Uterus (tissue), 4 donors: ENCODE measurements around the gene ZNF502. TPM values are rescaled to one million over a fixed set of nuclear protein-coding genes. Genes with fewer than 3 reads are reported as not detected.
"Not testable (repeated sequence)": the region's sequence is repeated elsewhere in the genome, so short reads cannot be mapped to it uniquely, and the experiment has no call there.

Experiments used
- DNase-seq, 2 donors: peaks; one replicate each; pipeline ENCODE4 v3.0.0-alpha.2; 2019 to 2020
- H3K27ac ChIP-seq, 2 donors: fragments of 200-600 bp; sonication (generic); 1 replicate in 1 of 2; 2 replicates in 1 of 2; pipeline ENCODE4 v1.5.1; 2016 to 2018
- H3K27me3 ChIP-seq, 2 donors: fragments of 200-600 bp; sonication (generic); one replicate each; pipeline ENCODE4 v1.5.1; 2018 to 2019; ENCODE audit warnings: control low read depth in 1 of 2
- H3K36me3 ChIP-seq, 2 donors: fragments of 200-600 bp; sonication (generic); one replicate each; pipeline ENCODE4 v1.5.1; 2019; ENCODE audit warnings: control low read depth in 1 of 2
- H3K4me1 ChIP-seq, 2 donors: fragments of 200-600 bp; sonication (generic); one replicate each; pipeline ENCODE4 v1.5.1; 2018 to 2019; ENCODE audit warnings: control low read depth in 1 of 2
- H3K4me3 ChIP-seq, 2 donors: fragments of 200-600 bp; sonication (generic); 1 replicate in 1 of 2; 2 replicates in 1 of 2; pipeline ENCODE4 v1.5.1; 2018 to 2019; ENCODE audit warnings: mild to moderate bottlenecking in 1 of 2
- H3K9me3 ChIP-seq, 2 donors: fragments of 200-600 bp; sonication (generic); one replicate each; pipeline ENCODE4 v1.5.1; 2019; ENCODE audit warnings: control low read depth in 1 of 2
- CTCF ChIP-seq, 4 experiments: fragments of 200-600 bp in 2 of 4; fragments of 450-650 bp in 2 of 4; sonication (generic) in 2 of 4; IDR thresholded peaks; one replicate each; pipeline ENCODE4 v1.5.1; 2016 to 2019; ENCODE audit warnings: antibody characterized with exemption in 4 of 4, mild to moderate bottlenecking in 2 of 4, moderate library complexity in 1 of 4
- POLR2A ChIP-seq, 2 donors: fragments of 450-650 bp; IDR thresholded peaks; one replicate each; pipeline ENCODE4 v1.6.1; 2016; ENCODE audit warnings: antibody characterized with exemption in 2 of 2, mild to moderate bottlenecking in 1 of 2, moderate library complexity in 1 of 2
- intact Hi-C: fragments of 100-400 bp; cut with DNase I; formaldehyde crosslinking; loops from one replicate; pipeline ENCODE4 v1.15.1; 2023; ENCODE audit warnings: low total_unique reads
- total RNA-seq, 4 donors: library from RNA; depleted of rRNA in 3 of 4; stranded (reverse); fragments of >200 nt in 3 of 4; gene quantifications; one replicate each; pipeline versions ENCODE4 v1.1.0 to v1.2.4, GENCODE V29; 2014 to 2023
- donor health status: DM: yes; HTN: yes; CAD: no.

ZNF502 gene
- 10 to 100 TPM in 1 of 4 donors, 1 to 10 TPM in 3; 2.4 to 20.9 (median 8.8) TPM for total RNA-seq

DNA sequence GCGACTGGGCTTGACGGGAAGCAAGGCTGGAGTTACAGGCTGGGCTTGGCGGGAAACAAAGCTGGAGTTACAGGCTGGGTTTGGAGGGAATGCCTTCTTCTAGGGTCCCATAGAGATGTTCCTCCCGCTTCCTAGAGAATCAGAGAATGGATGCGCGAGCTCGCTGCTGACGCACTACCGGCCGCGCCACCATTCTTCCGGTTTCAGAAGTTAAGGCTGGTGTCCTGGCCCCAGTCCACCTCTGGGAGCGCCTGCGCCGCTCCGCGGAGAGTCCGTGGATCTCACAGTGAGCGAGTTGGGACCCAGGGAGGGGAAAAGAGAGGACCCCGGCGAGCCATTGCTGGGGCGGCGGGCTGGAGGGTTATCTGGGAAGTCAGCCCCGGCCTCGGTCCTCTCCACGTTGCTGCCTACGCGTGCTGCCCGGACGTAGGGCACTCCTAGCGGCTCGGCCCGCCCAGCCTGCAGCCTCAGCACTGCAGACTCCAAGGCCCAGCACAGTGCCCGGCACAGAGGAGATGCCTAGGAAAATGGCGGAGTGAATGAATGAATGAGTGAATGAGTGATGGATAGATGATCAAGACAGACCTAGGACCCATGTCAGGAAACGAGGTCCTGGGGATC, at the start of gene ZNF502:
ZNF502 (plus strand) TSS at position 206 of the 621 bp plus-strand sequence. CDS start 7,602 bp downstream, outside the sequence.
- peak within 1 kb of the TSS; percentile 63 to 68 for H3K27ac ChIP-seq
- peaks cover 0 to 12% of the 10 kb centered on the region in 2 donors for H3K9me3 ChIP-seq
- DNase-seq: peak; percentile 83 to 87
- intact Hi-C loops: no loop called here
- H3K4me1 ChIP-seq: no peaks in the 10 kb centered on the region
- peak within 1 kb of the TSS; percentile 63 to 91 for H3K4me3 ChIP-seq
- no peaks in the 10 kb centered on the region for H3K36me3 ChIP-seq
- peak in 1 of 2 donors; percentile 32 for TF ChIP-seq POLR2A (IDR thresholded peaks at IDR 0.05)
- peak; percentile 17 to 36 (median 30) for TF ChIP-seq CTCF (IDR thresholded peaks at IDR 0.05)
- no peaks in the 10 kb centered on the region for H3K27me3 ChIP-seq

DNA sequence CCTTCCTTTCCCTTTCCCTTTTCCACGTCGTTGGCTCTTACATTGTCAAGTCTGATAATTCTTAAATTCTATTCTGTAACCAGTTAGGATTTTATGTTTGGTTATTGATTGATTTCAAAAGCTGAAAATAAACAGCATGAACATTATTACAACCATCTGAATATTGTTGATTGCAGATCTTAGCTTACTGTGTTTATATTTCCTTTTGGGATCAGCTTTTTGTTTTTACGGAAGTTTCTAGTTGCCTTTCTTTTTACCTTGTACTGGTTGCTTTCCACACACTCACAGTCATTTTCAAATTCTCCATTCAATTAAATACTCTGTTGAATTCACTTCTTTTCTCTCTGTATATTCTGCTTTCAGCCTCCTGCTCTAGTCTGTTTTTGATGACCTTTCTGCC, 47.3 kb upstream of the ZNF502 start:
- Histone ChIP-seq H3K9me3 (peaks cover 0 to 10% of the 10 kb centered on the region in 2 donors), H3K27ac (no peak overlapping the region), H3K4me1 (no peaks in the 10 kb centered on the region), H3K27me3 (no peaks in the 10 kb centered on the region), H3K4me3 (no peak overlapping the region), H3K36me3 (no peaks in the 10 kb centered on the region)
- DNase-seq: no peak
- intact Hi-C loops: no loop called here
- TF ChIP-seq POLR2A (IDR thresholded peaks at IDR 0.05) (no peak), CTCF (IDR thresholded peaks at IDR 0.05) (no peak)

DNA sequence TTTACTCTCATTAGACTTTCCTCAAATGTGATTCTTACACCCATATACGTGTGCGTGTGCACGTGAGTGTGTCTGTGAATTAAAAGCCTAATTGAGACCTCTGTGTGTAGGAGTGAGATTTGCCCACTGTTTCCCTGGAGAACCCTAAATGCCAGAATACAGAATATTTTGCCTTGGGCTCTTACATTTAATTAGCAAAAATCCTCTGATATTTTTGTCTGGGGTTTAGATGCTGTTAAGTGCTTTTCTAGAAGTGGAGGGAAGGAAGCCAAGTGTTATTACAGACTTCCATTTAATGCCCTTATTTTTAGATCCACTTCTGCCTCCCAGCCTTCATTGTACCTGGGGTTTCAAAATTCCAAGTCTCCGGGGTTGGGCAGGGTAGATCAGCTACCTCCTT, 46.1 kb upstream of the ZNF502 start:
- no peak overlapping the region for H3K4me3 ChIP-seq
- H3K27me3 ChIP-seq: no peaks in the 10 kb centered on the region
- intact Hi-C loops: no loop called here
- no peak for DNase-seq
- H3K9me3 ChIP-seq: peaks cover 0 to 10% of the 10 kb centered on the region in 2 donors
- TF ChIP-seq POLR2A (IDR thresholded peaks at IDR 0.05) (no peak), CTCF (IDR thresholded peaks at IDR 0.05) (no peak)
- H3K36me3 ChIP-seq: no peaks in the 10 kb centered on the region
- no peak overlapping the region for H3K27ac ChIP-seq
- H3K4me1 ChIP-seq: no peaks in the 10 kb centered on the region

DNA sequence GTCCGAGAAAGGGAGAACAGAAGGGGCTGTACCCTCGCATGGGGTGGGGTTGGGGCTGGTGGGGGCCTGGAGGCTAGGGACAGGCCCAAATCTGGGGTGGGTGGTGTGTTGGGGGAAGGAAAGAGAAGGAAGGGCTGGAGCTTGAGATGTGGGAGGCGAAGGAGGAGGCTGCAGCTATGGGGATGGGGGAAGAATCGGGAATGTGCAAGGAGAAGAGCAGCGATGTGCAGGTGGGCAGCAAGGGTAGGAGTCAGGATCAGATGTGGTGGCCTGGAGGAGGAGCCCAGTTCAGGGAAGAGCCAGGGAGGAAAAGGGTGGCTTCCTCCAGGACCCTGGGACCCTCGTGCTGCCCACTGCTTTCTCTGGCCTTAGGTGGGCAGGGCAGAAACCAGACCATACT, 42.7 kb upstream of the ZNF502 start:
- H3K4me1 ChIP-seq: no peaks in the 10 kb centered on the region
- DNase-seq: no peak
- TF ChIP-seq POLR2A (IDR thresholded peaks at IDR 0.05): no peak
- TF ChIP-seq CTCF (IDR thresholded peaks at IDR 0.05): no peak
- no peaks in the 10 kb centered on the region for H3K36me3 ChIP-seq
- no peak overlapping the region for H3K4me3 ChIP-seq
- no peaks in the 10 kb centered on the region for H3K27me3 ChIP-seq
- no peak overlapping the region for H3K27ac ChIP-seq
- intact Hi-C loops: no loop called here
- peaks cover 0 to 10% of the 10 kb centered on the region in 2 donors for H3K9me3 ChIP-seq

DNA sequence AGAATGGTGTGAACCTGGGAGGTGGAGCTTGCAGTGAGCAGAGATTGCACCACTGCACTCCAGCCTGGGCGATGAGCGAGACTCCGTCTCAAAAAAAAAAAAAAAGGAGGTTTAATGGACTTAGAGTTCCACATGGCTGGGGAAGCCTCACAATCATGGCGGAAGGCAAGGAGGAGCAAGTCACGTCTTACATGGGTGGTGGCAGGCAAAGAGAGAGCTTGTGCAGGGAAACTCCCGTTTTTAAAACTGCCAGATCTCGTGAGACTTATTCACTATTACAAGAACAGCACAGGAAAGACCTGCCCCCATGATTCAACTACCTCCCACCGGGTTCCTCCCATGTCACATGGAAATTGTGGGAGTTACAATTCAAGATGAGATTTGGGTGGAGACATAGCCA, 39.0 kb upstream of the ZNF502 start:
- H3K27me3 ChIP-seq, H3K4me1 ChIP-seq, intact Hi-C loops, DNase-seq, H3K4me3 ChIP-seq, H3K9me3 ChIP-seq, H3K36me3 ChIP-seq, H3K27ac ChIP-seq: not testable (repeated sequence)
